Measurements from ENCODE around the gene TSSK3. TPM values are rescaled to one million over a fixed set of nuclear protein-coding genes. Genes with fewer than 3 reads are reported as not detected.

Gene TSSK3
- total RNA-seq, 1 experiment from 2014 or later: 2.9 TPM

GRCh38 chr1:32351399-32352238 lies 10.7 kb upstream of the TSSK3 start:
- ChIA-PET CTCF (interaction anchor here (0.6 to 2.1 kb wide), 16 partner anchors 8 to 358 kb away, joined by 3 to 21 read pairs (median 4); partner anchors contain the start of genes FAM229A, MARCKSL1 and TSSK3), POLR2A (interaction anchor here (0.6 to 2.6 kb wide), 8 partner anchors 8 to 103 kb away, joined by 4 to 18 read pairs (median 5); partner anchors contain the start of genes BSDC1, FAM229A, MARCKSL1 and TSSK3)
- TF ChIP-seq ZNF416 (CRISPR knock-in tag; IDR thresholded peaks at IDR 0.05) (no peak), OVOL2 (CRISPR knock-in tag; IDR thresholded peaks at IDR 0.05; ENCODE audit: borderline replicate concordance) (no peak), HMGXB4 (CRISPR knock-in tag; IDR thresholded peaks at IDR 0.05) (peak; percentile 66), ZBTB21 (CRISPR knock-in tag; IDR thresholded peaks at IDR 0.05; ENCODE audit: borderline replicate concordance) (no peak; the same call in 1 of the 2 replicates), ZMAT4 (CRISPR knock-in tag; IDR thresholded peaks at IDR 0.05) (no peak), MXD4 (CRISPR knock-in tag; IDR thresholded peaks at IDR 0.05; ENCODE audit: borderline replicate concordance) (no peak), USF1 (CRISPR knock-in tag; IDR thresholded peaks at IDR 0.05) (peak; percentile 80; the same call in 1 of the 2 replicates), SP1 (CRISPR knock-in tag; conservative IDR thresholded peaks at IDR 0.05) (peak; percentile 72), CBFB (CRISPR knock-in tag; IDR thresholded peaks at IDR 0.05; ENCODE audit: low read depth) (no peak), ETV6 (CRISPR knock-in tag; IDR thresholded peaks at IDR 0.05) (peak; percentile 77; the same call in 1 of the 2 replicates), PRDM15 (CRISPR knock-in tag; IDR thresholded peaks at IDR 0.05) (0 out of 2 replicates have a peak, but pooled peaks have one; percentile 31), NFATC4 (CRISPR knock-in tag; IDR thresholded peaks at IDR 0.05) (no peak), GTF2I (CRISPR knock-in tag; conservative IDR thresholded peaks at IDR 0.05) (no peak), SMAD4 (CRISPR knock-in tag; IDR thresholded peaks at IDR 0.05) (no peak), FOXK1 (CRISPR knock-in tag; IDR thresholded peaks at IDR 0.05) (peak; percentile 25; the same call in 1 of the 2 replicates), SOX15 (CRISPR knock-in tag; IDR thresholded peaks at IDR 0.05) (no peak), AFF4 (CRISPR knock-in tag; IDR thresholded peaks at IDR 0.05; ENCODE audit: borderline replicate concordance) (no peak), NFYB (CRISPR knock-in tag; conservative IDR thresholded peaks at IDR 0.05; ENCODE audit: low read depth) (no peak), CREB1 (CRISPR knock-in tag; IDR thresholded peaks at IDR 0.05) (no peak), ZNF512 (CRISPR knock-in tag; IDR thresholded peaks at IDR 0.05; ENCODE audit: borderline replicate concordance) (no peak), ATF3 (CRISPR knock-in tag; conservative IDR thresholded peaks at IDR 0.05) (no peak), ZNF423 (CRISPR knock-in tag; IDR thresholded peaks at IDR 0.05) (no peak), E2F1 (CRISPR knock-in tag; IDR thresholded peaks at IDR 0.05) (0 out of 2 replicates have a peak, but pooled peaks have one; percentile 30)

More at GRCh38 chr1:32351399-32352238, 10.7 kb upstream of the TSSK3 start:
- Mint-ChIP-seq H3K27me3 (ENCODE audit: low read depth) (peaks cover 55% of the 10 kb centered on the region), H3K4me3 (peak overlapping the region; percentile 80), H3K9me3 (peaks cover 11% of the 10 kb centered on the region), H3K36me3 (peaks cover 11% of the 10 kb centered on the region), H3K27ac (peak overlapping the region; percentile 84; the same call in 1 of the 2 replicates), H3K4me1 (peaks cover 18% of the 10 kb centered on the region)
- peak; percentile 96 for ATAC-seq
- DNase-seq (ENCODE audit: low spot score): peak; percentile 96
